RPMI8226 (cell line): ENCODE measurements around the gene C10orf71.

Experiments used
- DNase-seq: peaks from one replicate; pipeline ENCODE4 v3.0.0-alpha.2; 2015

C10orf71 gene

GRCh38 chr10:49296836-49297235, 2.1 kb upstream of the C10orf71 start:
- no peak for DNase-seq

GRCh38 chr10:49297818-49298670, 926 bp upstream of the C10orf71 start:
- DNase-seq, result no peak

- no peak for DNase-seq
Observed at GRCh38 chr10:49298671-49298982, 343 bp upstream of the C10orf71 start.

- DNase-seq, result no peak
Observed at GRCh38 chr10:49299816-49300139, 808 bp downstream of the C10orf71 start.

GRCh38 chr10:49300140-49300974, 1.4 kb downstream of the C10orf71 start:
- peak; percentile 77 for DNase-seq

GRCh38 chr10:49301302-49301701, 2.3 kb downstream of the C10orf71 start:
- DNase-seq, result no peak

- no peak for DNase-seq
Observed at GRCh38 chr10:49302088-49302487, 3.1 kb downstream of the C10orf71 start.

GRCh38 chr10:49303711-49304110, 4.7 kb downstream of the C10orf71 start:
- DNase-seq, result no peak

- no peak for DNase-seq
Observed at GRCh38 chr10:49304137-49304536, 5.2 kb downstream of the C10orf71 start.

GRCh38 chr10:49307921-49308320, 9.0 kb downstream of the C10orf71 start:
- no peak for DNase-seq

GRCh38 chr10:49308881-49309280, 9.9 kb downstream of the C10orf71 start:
- DNase-seq, result no peak

- peak; percentile 14 for DNase-seq
Observed at GRCh38 chr10:49309691-49310411, 10.9 kb downstream of the C10orf71 start.

- DNase-seq, result no peak
Observed at GRCh38 chr10:49310460-49310859, 11.5 kb downstream of the C10orf71 start.

GRCh38 chr10:49310901-49311554, 12.1 kb downstream of the C10orf71 start:
- no peak for DNase-seq

- DNase-seq, result no peak
Observed at GRCh38 chr10:49311555-49312236, 12.7 kb downstream of the C10orf71 start.

- no peak for DNase-seq
Observed at GRCh38 chr10:49312246-49312869, 13.4 kb downstream of the C10orf71 start.

- DNase-seq, result no peak
Observed at GRCh38 chr10:49313501-49314070, 14.6 kb downstream of the C10orf71 start.

GRCh38 chr10:49314806-49315205, 15.8 kb downstream of the C10orf71 start:
- DNase-seq, result no peak

- no peak for DNase-seq
Observed at GRCh38 chr10:49318028-49318427, 19.1 kb downstream of the C10orf71 start.

GRCh38 chr10:49318755-49319154, 19.8 kb downstream of the C10orf71 start:
- DNase-seq, result no peak

- DNase-seq, result no peak
Observed at GRCh38 chr10:49319206-49319605, 20.2 kb downstream of the C10orf71 start.

- DNase-seq, result no peak
Observed at GRCh38 chr10:49320191-49320590, 21.2 kb downstream of the C10orf71 start.
